CD14-positive monocyte (primary cell): ENCODE data around the gene DRAP1. TPM values are rescaled to one million over a fixed set of nuclear protein-coding genes. Genes with fewer than 3 reads are reported as not detected.

Source experiments
- DNase-seq, 3 donors: peaks; one replicate each; pipeline ENCODE4 v3.0.0-alpha.2; 2011 to 2022
- H2AFZ ChIP-seq: 2 replicates; pipeline ENCODE4 v1.6.0; 2012; ENCODE audit warnings: mild to moderate bottlenecking, low read depth, low read length, inconsistent platforms; ENCODE audit not compliant: insufficient read depth, poor library complexity, severe bottlenecking
- H3K27ac ChIP-seq, 2 donors: 1 replicate in 1 of 2; 2 replicates in 1 of 2; pipeline ENCODE4 v1.5.1; 2012 to 2013; ENCODE audit warnings: low read length in 2 of 2, control low read depth in 1 of 2, inconsistent platforms in 1 of 2, low read depth in 1 of 2, mild to moderate bottlenecking in 1 of 2
- H3K27me3 ChIP-seq, 2 donors: one replicate each; pipeline versions ENCODE4 v1.6.0 to v1.6.1; 2011 to 2013; ENCODE audit warnings: low read length in 2 of 2; ENCODE audit not compliant: control insufficient read depth in 2 of 2, insufficient read depth in 2 of 2
- H3K36me3 ChIP-seq, 2 donors: replicated peaks in 1 of 2; 1 replicate in 1 of 2; 2 replicates in 1 of 2; pipeline versions ENCODE4 v1.5.1 to v1.6.1; 2012 to 2013; ENCODE audit warnings: low read length in 2 of 2, control low read depth in 1 of 2, inconsistent platforms in 1 of 2, mild to moderate bottlenecking in 1 of 2; ENCODE audit not compliant: insufficient read depth in 2 of 2, control insufficient read depth in 1 of 2
- H3K4me1 ChIP-seq, 2 donors: 1 replicate in 1 of 2; 2 replicates in 1 of 2; pipeline versions ENCODE4 v1.5.1 to v1.6.1; 2012 to 2013; ENCODE audit warnings: low read length in 2 of 2, control low read depth in 1 of 2, inconsistent platforms in 1 of 2, mild to moderate bottlenecking in 1 of 2, moderate library complexity in 1 of 2; ENCODE audit not compliant: insufficient read depth in 2 of 2, control insufficient read depth in 1 of 2
- H3K4me2 ChIP-seq: replicated peaks from 2 replicates; pipeline ENCODE3; 2012; ENCODE audit warnings: low read length, moderate library complexity, mild to moderate bottlenecking; ENCODE audit not compliant: poor library complexity, severe bottlenecking; ENCODE audit errors: extremely low read depth
- H3K4me3 ChIP-seq, 3 experiments: fragments of 200-600 bp in 1 of 3; sonication (generic) in 1 of 3; replicated peaks in 1 of 3; 1 replicate in 2 of 3; 2 replicates in 1 of 3; pipeline ENCODE4 v1.5.1; 2011 to 2013; ENCODE audit warnings: low read length in 3 of 3, mild to moderate bottlenecking in 3 of 3, control low read depth in 2 of 3, low read depth in 2 of 3, inconsistent platforms in 1 of 3, moderate library complexity in 1 of 3
- H3K79me2 ChIP-seq: 2 replicates; pipeline ENCODE4 v1.6.0; 2012; ENCODE audit warnings: mild to moderate bottlenecking, control low read depth, inconsistent platforms, low read length, moderate library complexity; ENCODE audit not compliant: insufficient read depth
- H3K9ac ChIP-seq: 2 replicates; pipeline ENCODE4 v1.6.0; 2017; ENCODE audit warnings: low read length, mild to moderate bottlenecking; ENCODE audit not compliant: insufficient read depth, poor library complexity, severe bottlenecking
- H3K9me3 ChIP-seq, 2 donors: replicated peaks in 1 of 2; 1 replicate in 1 of 2; 2 replicates in 1 of 2; pipeline versions ENCODE4 v1.5.1 to v1.6.1; 2012 to 2013; ENCODE audit warnings: low read length in 2 of 2, control low read depth in 1 of 2; ENCODE audit not compliant: control insufficient read depth in 1 of 2, insufficient read depth in 1 of 2
- H4K20me1 ChIP-seq: 2 replicates; pipeline ENCODE4 v1.6.0; 2012; ENCODE audit warnings: mild to moderate bottlenecking, low read length, control low read depth, moderate library complexity; ENCODE audit not compliant: insufficient read depth
- H3K27ac Mint-ChIP-seq, 7 donors: one replicate each; pipeline ENCODE4 v1.8.0; 2020; ENCODE audit warnings: mild to moderate bottlenecking in 7 of 7, mixed read lengths in 7 of 7, moderate library complexity in 6 of 7, inconsistent platforms in 2 of 7
- H3K27me3 Mint-ChIP-seq, 3 donors: one replicate each; pipeline ENCODE4 v1.8.0; 2021 to 2022; ENCODE audit warnings: low read depth in 3 of 3, mild to moderate bottlenecking in 3 of 3, mixed read lengths in 3 of 3, moderate library complexity in 3 of 3, inconsistent platforms in 1 of 3
- H3K36me3 Mint-ChIP-seq, 2 donors: one replicate each; pipeline ENCODE4 v1.8.0; 2020; ENCODE audit warnings: mixed read lengths in 2 of 2, inconsistent platforms in 1 of 2, mild to moderate bottlenecking in 1 of 2
- H3K4me1 Mint-ChIP-seq: one replicate; pipeline ENCODE4 v1.8.0; 2020; ENCODE audit warnings: mild to moderate bottlenecking, mixed read lengths
- H3K4me3 Mint-ChIP-seq, 2 donors: one replicate each; pipeline ENCODE4 v1.8.0; 2020; ENCODE audit warnings: mild to moderate bottlenecking in 2 of 2, mixed read lengths in 2 of 2, moderate library complexity in 1 of 2
- H3K9me3 Mint-ChIP-seq, 7 donors: one replicate each; pipeline ENCODE4 v1.8.0; 2020 to 2022; ENCODE audit warnings: mixed read lengths in 7 of 7, mild to moderate bottlenecking in 6 of 7, moderate library complexity in 6 of 7, inconsistent platforms in 2 of 7
- CTCF ChIP-seq: fragments of 200-600 bp; IDR thresholded peaks from one replicate; pipeline ENCODE4 v1.8.0; 2022; ENCODE audit warnings: antibody characterized with exemption, mild to moderate bottlenecking
- WGBS: methylation state at CpG from one replicate; pipeline ENCODE4 v1.1.5; 2013; ENCODE audit warnings: missing lambda C conversion rate; ENCODE audit not compliant: insufficient coverage; 5-methylcytosine and 5-hydroxymethylcytosine counted together
- intact Hi-C, 2 donors: fragments of 100-400 bp; cut with micrococcal nuclease; formaldehyde crosslinking; loops; one replicate each; pipeline versions ENCODE4 v1.15.0 to v1.15.1; 2023
- polyA plus RNA-seq, 3 donors: library from polyadenylated mRNA; depleted of rRNA in 1 of 3; unstranded in 2 of 3; stranded (reverse) in 1 of 3; fragments of 300-500 nt in 2 of 3; fragments of >200 nt in 1 of 3; fragmentation: Illumina TruSeq in 2 of 3; gene quantifications; 1 replicate in 2 of 3; 2 replicates in 1 of 3; pipeline ENCODE4 v1.2.3, GENCODE V29; 2012 to 2021

DRAP1 gene
- polyA plus RNA-seq, 3 donors = 68.3 to 97.2 (median 72.1) TPM

DNA sequence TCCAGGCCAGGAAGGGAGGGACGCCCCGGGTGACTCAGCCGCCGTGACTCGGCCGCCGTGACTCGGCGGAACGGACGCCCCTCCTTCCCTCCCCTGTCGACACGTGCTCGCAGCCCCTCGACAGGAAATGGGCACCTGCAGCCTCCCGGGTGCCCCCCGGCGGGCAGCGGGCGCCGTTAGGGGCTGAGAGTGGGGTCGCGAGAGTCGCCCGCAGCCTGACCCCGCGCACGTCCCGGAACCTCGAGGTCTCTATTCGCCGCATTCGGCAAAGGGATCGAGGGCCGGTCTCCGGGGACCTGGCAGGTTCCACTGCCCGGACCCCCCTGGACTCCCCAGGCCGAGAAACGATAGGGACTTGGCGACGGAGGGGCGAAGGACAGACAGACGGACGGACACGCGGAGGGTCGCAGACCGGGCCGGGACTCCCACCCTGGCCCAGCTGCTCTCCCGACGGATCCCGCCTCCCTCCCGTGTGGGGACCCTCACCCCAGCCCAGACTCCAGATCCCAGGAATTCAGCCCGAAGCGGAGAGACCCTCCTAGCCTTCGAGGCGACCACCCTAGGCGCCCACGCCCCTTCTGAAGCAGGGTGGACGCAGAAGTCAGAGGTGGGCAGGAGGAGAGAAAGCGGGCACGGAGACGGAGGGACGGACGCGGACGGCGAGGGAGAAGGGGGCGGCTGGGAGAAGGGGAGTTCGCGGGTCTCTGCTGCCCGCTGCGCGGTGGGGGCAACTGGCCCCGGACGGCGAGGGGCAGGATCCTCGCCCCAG, 19.7 kb upstream of the DRAP1 start:
- H3K9ac ChIP-seq = peak overlapping the region; percentile 86
- peaks cover 24 to 31% of the 10 kb centered on the region in 2 donors for H3K4me1 ChIP-seq
- H3K36me3 ChIP-seq = peaks cover 0 to 5% of the 10 kb centered on the region in 2 donors
- peak overlapping the region; percentile 36 to 84 for H3K27ac ChIP-seq
- Mint-ChIP-seq H3K4me3 (peak overlapping the region; percentile 85 to 86), H3K27ac (peak overlapping the region; percentile 60 to 92 (median 90)), H3K27me3 (peaks cover 0 to 5% (median 4%) of the 10 kb centered on the region in 3 donors), H3K36me3 (peaks cover 11 to 14% of the 10 kb centered on the region in 2 donors), H3K4me1 (peaks cover 16% of the 10 kb centered on the region), H3K9me3 (no peaks in the 10 kb centered on the region)
- peak overlapping the region; percentile 96 for H3K4me2 ChIP-seq
- 3% methylated on average over 71 of the region's 78 CpGs for WGBS
- no peak for TF ChIP-seq CTCF
- H4K20me1 ChIP-seq = peaks cover 5% of the 10 kb centered on the region
- no peak overlapping the region for H2AFZ ChIP-seq
- peak; percentile 77 to 88 (median 80) for DNase-seq
- H3K4me3 ChIP-seq = peak overlapping the region; percentile 60 to 92 (median 85)
- no peaks in the 10 kb centered on the region for H3K9me3 ChIP-seq
- no peaks in the 10 kb centered on the region for H3K27me3 ChIP-seq
- intact Hi-C loops = loop anchor here in 1 of 2 donors (1.0 to 2.0 kb wide), 2 partner anchors 9 to 19 kb away; partner anchors contain the start of genes C11orf68, CCDC85B and DRAP1
- peaks cover 11% of the 10 kb centered on the region for H3K79me2 ChIP-seq

- H3K4me1 ChIP-seq = peaks cover 22 to 28% of the 10 kb centered on the region in 2 donors
- intact Hi-C loops = loop anchor here in 1 of 2 donors (1.0 to 2.0 kb wide), 2 partner anchors 10 to 18 kb away; partner anchors contain the start of genes C11orf68, CCDC85B and DRAP1
- under 1% methylated on average over 73 of the region's 80 CpGs for WGBS
These were observed 18.9 kb upstream of the DRAP1 start, which contains the start of gene FOSL1 for GRCh38 chr11:65900125-65900898. Gene FOSL1, minus strand, starts transcription at chr11:65900388. Its CDS starts 49 bp downstream, at chr11:65900339.

More at GRCh38 chr11:65900125-65900898, 18.9 kb upstream of the DRAP1 start, which contains the start of gene FOSL1:
- no peak for TF ChIP-seq CTCF
- H3K36me3 ChIP-seq = peaks cover 0 to 5% of the 10 kb centered on the region in 2 donors
- peak within 1 kb of the TSS; percentile 96 for H3K4me2 ChIP-seq
- peak within 1 kb of the TSS; percentile 60 to 92 (median 85) for H3K4me3 ChIP-seq
- H3K27me3 ChIP-seq = no peaks in the 10 kb centered on the region
- DNase-seq = peak; percentile 89 to 97 (median 96)
- peaks cover 9% of the 10 kb centered on the region for H3K79me2 ChIP-seq
- H3K27ac ChIP-seq = peak within 1 kb of the TSS; percentile 36 to 84
- H4K20me1 ChIP-seq = peaks cover 5% of the 10 kb centered on the region
- H3K36me3 Mint-ChIP-seq = peaks cover 9 to 12% of the 10 kb centered on the region in 2 donors
- H3K9me3 Mint-ChIP-seq = no peaks in the 10 kb centered on the region
- peak within 1 kb of the TSS; percentile 81 to 92 (median 90) for H3K27ac Mint-ChIP-seq
- H3K9me3 ChIP-seq = no peaks in the 10 kb centered on the region
- H3K4me3 Mint-ChIP-seq = peak within 1 kb of the TSS; percentile 85 to 86
- H2AFZ ChIP-seq = peak within 1 kb of the TSS; percentile 63
- H3K9ac ChIP-seq = peak within 1 kb of the TSS; percentile 86
- H3K27me3 Mint-ChIP-seq = peaks cover 0 to 5% (median 4%) of the 10 kb centered on the region in 3 donors
- peaks cover 16% of the 10 kb centered on the region for H3K4me1 Mint-ChIP-seq
